Measurements from ENCODE around the gene RAD50. TPM values are rescaled to one million over a fixed set of nuclear protein-coding genes. Genes with fewer than 3 reads are reported as not detected.

Gene RAD50
- total and polyA plus RNA-seq, 2 of the 4 experiments (the other 2 are of a cell fraction) = 5.2 to 6.2 TPM

DNA sequence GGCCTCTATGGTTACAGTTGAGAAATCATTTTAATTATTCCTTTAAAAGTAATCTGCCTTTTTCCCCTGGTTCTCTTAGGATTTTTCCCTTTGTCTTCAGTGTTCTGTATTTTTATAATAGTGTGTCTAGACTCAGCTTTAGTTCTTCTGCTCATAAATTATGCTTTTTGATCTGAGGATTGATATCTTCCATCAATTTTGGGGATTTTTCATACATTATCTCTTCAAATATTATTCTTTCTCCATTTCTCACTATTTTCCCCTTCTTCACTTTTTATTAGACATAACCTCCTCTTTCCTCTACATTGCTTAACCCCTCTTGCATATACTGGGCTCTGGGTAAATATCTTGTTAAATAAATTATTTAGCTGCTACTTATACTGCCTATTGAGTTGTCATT, 64.9 kb downstream of the RAD50 start:
- no peak overlapping the region for H3K27ac ChIP-seq (ENCODE audit: insufficient read depth, low read length)
- POLR2A ChIA-PET (ENCODE audit: unreplicated experiment) = no interaction called here
- dilution Hi-C loops (cut with HindIII; ENCODE audit: low sequenced_read_pairs, unreplicated experiment) (no loop called here), in situ Hi-C loops (cut with MboI; ENCODE audit: low sequenced_read_pairs) (no loop called here), intact Hi-C loops (cut with micrococcal nuclease) (no loop called here)
- no peak overlapping the region for H3K23ac ChIP-seq (ENCODE audit: low read depth, low read length)
- TF ChIP-seq NFE2L2 (IDR thresholded peaks at IDR 0.05; ENCODE audit: low read depth, low read length) (no peak), RAD21 (IDR thresholded peaks at IDR 0.05; ENCODE audit: low read length) (no peak)
- no peak overlapping the region for H3K56ac ChIP-seq (ENCODE audit: extremely low read depth, insufficient read depth, low read length)
- peaks cover 6% of the 10 kb centered on the region for H3K36me3 ChIP-seq (ENCODE audit: control insufficient read depth, insufficient read depth, low read length)
- H4K20me1 ChIP-seq (ENCODE audit: insufficient read depth, low read length) = no peaks in the 10 kb centered on the region
- no peaks in the 10 kb centered on the region for H3K9me3 ChIP-seq (ENCODE audit: control insufficient read depth, insufficient read depth, low read length)
- DNase-seq = no peak
- H2BK5ac ChIP-seq (ENCODE audit: low read depth, low read length, poor library complexity, severe bottlenecking) = no peak overlapping the region
- no peaks in the 10 kb centered on the region for H3K27me3 ChIP-seq (ENCODE audit: control insufficient read depth, insufficient read depth, low read length)
- no peak overlapping the region for H2AK5ac ChIP-seq (ENCODE audit: low read depth, low read length)
- H3K4me1 ChIP-seq (ENCODE audit: control insufficient read depth, insufficient read depth, low read length) = no peaks in the 10 kb centered on the region
- no peak overlapping the region for H3K4me2 ChIP-seq (ENCODE audit: low read depth, low read length)
- no peak overlapping the region for H2BK15ac ChIP-seq (ENCODE audit: low read depth, low read length)
- no peak overlapping the region for H3K14ac ChIP-seq (replicated peaks; ENCODE audit: low read depth, low read length)
- H2BK20ac ChIP-seq (ENCODE audit: low read depth, low read length) = no peak overlapping the region
- no peaks in the 10 kb centered on the region for H3K9me1 ChIP-seq (ENCODE audit: insufficient read depth, low read length)
- no TSS peak for BruUV-seq (replicated peaks)
- H4K5ac ChIP-seq (ENCODE audit: low read depth, low read length) = no peak overlapping the region
- H2BK120ac ChIP-seq (ENCODE audit: low read depth, low read length) = no peak overlapping the region
- no peak overlapping the region for H4K8ac ChIP-seq (ENCODE audit: low read depth in 2 of 2, low read length in 2 of 2)
- CTCF ChIA-PET = no interaction called here
- H3K9ac ChIP-seq (ENCODE audit: low read depth, low read length) = no peak overlapping the region
- no peak overlapping the region for H3K18ac ChIP-seq (ENCODE audit: low read depth, low read length)
- no peak overlapping the region for H4K91ac ChIP-seq (ENCODE audit: insufficient read depth, low read depth, low read length)
- H3K4me3 ChIP-seq (ENCODE audit: insufficient read depth, low read depth, low read length) = no peak overlapping the region
- H3K4ac ChIP-seq (ENCODE audit: low read depth, low read length) = no peak overlapping the region
- H3K79me1 ChIP-seq (ENCODE audit: low read depth in 1 of 2, low read length in 2 of 2) = no peaks in the 10 kb centered on the region; a peak in 1 of 4 replicates
- H2AK9ac ChIP-seq (replicated peaks; ENCODE audit: low read depth, low read length, poor library complexity) = no peak overlapping the region
- H2AFZ ChIP-seq (replicated peaks; ENCODE audit: low read length, poor library complexity) = no peak overlapping the region
- ATAC-seq (ENCODE audit: low read depth) = no peak

Data from IMR-90 (cell line).